ENCODE measurements around the gene PANK1.

Gene PANK1

GRCh38 chr10:89604200-89604599 is 40.8 kb downstream of the PANK1 start:
- H3K9me2 ChIP-seq (ENCODE audit: low read depth, low read length): no peaks in the 10 kb centered on the region
- no peaks in the 10 kb centered on the region for H3K36me3 ChIP-seq (ENCODE audit: insufficient read depth, low read length)
- no peak overlapping the region for H3K27ac ChIP-seq (ENCODE audit: low read depth, low read length, poor library complexity, severe bottlenecking)
- no peaks in the 10 kb centered on the region for H3K4me1 ChIP-seq (ENCODE audit: insufficient read depth, low read length, severe bottlenecking)
- H4K20me1 ChIP-seq (ENCODE audit: insufficient read depth, low read length): no peaks in the 10 kb centered on the region
- no peaks in the 10 kb centered on the region for H3F3A ChIP-seq (ENCODE audit: insufficient read depth, low read length)
- no peak for TF ChIP-seq EZH2 (IDR thresholded peaks at IDR 0.05; ENCODE audit: borderline replicate concordance, low read length)
- TF ChIP-seq, protein P1, sequence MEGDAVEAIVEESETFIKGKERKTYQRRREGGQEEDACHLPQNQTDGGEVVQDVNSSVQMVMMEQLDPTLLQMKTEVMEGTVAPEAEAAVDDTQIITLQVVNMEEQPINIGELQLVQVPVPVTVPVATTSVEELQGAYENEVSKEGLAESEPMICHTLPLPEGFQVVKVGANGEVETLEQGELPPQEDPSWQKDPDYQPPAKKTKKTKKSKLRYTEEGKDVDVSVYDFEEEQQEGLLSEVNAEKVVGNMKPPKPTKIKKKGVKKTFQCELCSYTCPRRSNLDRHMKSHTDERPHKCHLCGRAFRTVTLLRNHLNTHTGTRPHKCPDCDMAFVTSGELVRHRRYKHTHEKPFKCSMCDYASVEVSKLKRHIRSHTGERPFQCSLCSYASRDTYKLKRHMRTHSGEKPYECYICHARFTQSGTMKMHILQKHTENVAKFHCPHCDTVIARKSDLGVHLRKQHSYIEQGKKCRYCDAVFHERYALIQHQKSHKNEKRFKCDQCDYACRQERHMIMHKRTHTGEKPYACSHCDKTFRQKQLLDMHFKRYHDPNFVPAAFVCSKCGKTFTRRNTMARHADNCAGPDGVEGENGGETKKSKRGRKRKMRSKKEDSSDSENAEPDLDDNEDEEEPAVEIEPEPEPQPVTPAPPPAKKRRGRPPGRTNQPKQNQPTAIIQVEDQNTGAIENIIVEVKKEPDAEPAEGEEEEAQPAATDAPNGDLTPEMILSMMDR (IDR thresholded peaks at IDR 0.05; ENCODE audit: low read length): no peak
- H3K9ac ChIP-seq (ENCODE audit: low read length): no peak overlapping the region
- no peaks in the 10 kb centered on the region for H3K79me2 ChIP-seq (ENCODE audit: insufficient read depth, low read length)
- H3K4me2 ChIP-seq (ENCODE audit: low read length): no peak overlapping the region
- H3K27me3 ChIP-seq (ENCODE audit: insufficient read depth, low read length): no peaks in the 10 kb centered on the region
- H3K9me3 ChIP-seq (ENCODE audit: low read length): no peaks in the 10 kb centered on the region
- H2AFZ ChIP-seq (ENCODE audit: low read length): no peak overlapping the region
- no peak overlapping the region for H3K4me3 ChIP-seq (ENCODE audit: low read depth, low read length, poor library complexity, severe bottlenecking)

DNA sequence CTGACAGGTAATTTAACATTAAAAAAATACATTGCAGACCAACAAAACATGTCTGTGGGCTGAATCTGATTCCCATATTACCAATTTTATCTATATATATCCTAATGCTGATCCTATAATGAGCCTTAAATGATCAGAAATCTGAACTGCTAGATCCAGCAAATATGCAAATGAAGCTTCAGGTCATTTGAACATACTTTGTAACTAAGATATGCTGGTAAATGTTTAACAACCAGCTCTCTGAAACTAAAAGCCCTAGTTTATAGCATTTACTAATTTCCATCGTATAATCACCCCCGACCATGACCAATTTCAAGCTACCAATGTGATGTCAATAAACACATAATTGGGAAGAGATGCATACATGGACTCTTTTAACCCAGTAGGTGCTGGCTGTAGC is 42.1 kb downstream of the PANK1 start:
- H3K27ac ChIP-seq (ENCODE audit: low read depth, low read length, poor library complexity, severe bottlenecking): no peak overlapping the region
- no peaks in the 10 kb centered on the region for H3K27me3 ChIP-seq (ENCODE audit: insufficient read depth, low read length)
- no peaks in the 10 kb centered on the region for H3K36me3 ChIP-seq (ENCODE audit: insufficient read depth, low read length)
- H3K79me2 ChIP-seq (ENCODE audit: insufficient read depth, low read length): no peaks in the 10 kb centered on the region
- no peak overlapping the region for H2AFZ ChIP-seq (ENCODE audit: low read length)
- no peaks in the 10 kb centered on the region for H3K4me1 ChIP-seq (ENCODE audit: insufficient read depth, low read length, severe bottlenecking)
- no peaks in the 10 kb centered on the region for H3F3A ChIP-seq (ENCODE audit: insufficient read depth, low read length)
- no peaks in the 10 kb centered on the region for H3K9me3 ChIP-seq (ENCODE audit: low read length)
- H3K9me2 ChIP-seq (ENCODE audit: low read depth, low read length): no peaks in the 10 kb centered on the region
- no peak for TF ChIP-seq EZH2 (IDR thresholded peaks at IDR 0.05; ENCODE audit: borderline replicate concordance, low read length)
- TF ChIP-seq, protein P1 (IDR thresholded peaks at IDR 0.05; ENCODE audit: low read length): no peak
- H3K9ac ChIP-seq (ENCODE audit: low read length): no peak overlapping the region
- H4K20me1 ChIP-seq (ENCODE audit: insufficient read depth, low read length): no peaks in the 10 kb centered on the region
- H3K4me3 ChIP-seq (ENCODE audit: low read depth, low read length, poor library complexity, severe bottlenecking): no peak overlapping the region
- no peak overlapping the region for H3K4me2 ChIP-seq (ENCODE audit: low read length)

- TF ChIP-seq, protein P1 (IDR thresholded peaks at IDR 0.05; ENCODE audit: low read length): no peak
- TF ChIP-seq EZH2 (IDR thresholded peaks at IDR 0.05; ENCODE audit: borderline replicate concordance, low read length): no peak
- Histone ChIP-seq H3K79me2 (ENCODE audit: insufficient read depth, low read length) (no peaks in the 10 kb centered on the region), H3K4me2 (ENCODE audit: low read length) (no peak overlapping the region), H3K4me1 (ENCODE audit: insufficient read depth, low read length, severe bottlenecking) (no peaks in the 10 kb centered on the region), H4K20me1 (ENCODE audit: insufficient read depth, low read length) (no peaks in the 10 kb centered on the region), H3F3A (ENCODE audit: insufficient read depth, low read length) (no peaks in the 10 kb centered on the region), H3K27me3 (ENCODE audit: insufficient read depth, low read length) (no peaks in the 10 kb centered on the region), H3K36me3 (ENCODE audit: insufficient read depth, low read length) (no peaks in the 10 kb centered on the region), H3K9me3 (ENCODE audit: low read length) (no peaks in the 10 kb centered on the region), H3K9ac (ENCODE audit: low read length) (no peak overlapping the region), H3K4me3 (ENCODE audit: low read depth, low read length, poor library complexity, severe bottlenecking) (no peak overlapping the region), H3K27ac (ENCODE audit: low read depth, low read length, poor library complexity, severe bottlenecking) (no peak overlapping the region), H3K9me2 (ENCODE audit: low read depth, low read length) (no peaks in the 10 kb centered on the region), H2AFZ (ENCODE audit: low read length) (no peak overlapping the region)
Observed at GRCh38 chr10:89601728-89602361, 43.2 kb downstream of the PANK1 start.

Measured in OCI-LY1 (cell line).